IMR-90 (cell line): ENCODE measurements around the gene CREBL2.

Experiments used
- CTCF ChIP-seq: conservative IDR thresholded peaks from 2 replicates; pipeline ENCODE4 v1.5.1; 2012; ENCODE audit warnings: mild to moderate bottlenecking, low read depth, low read length, improper control_type of control experiment
- POLR2A ChIP-seq: IDR thresholded peaks from 2 replicates; pipeline ENCODE4 v1.6.1; 2012; ENCODE audit warnings: mild to moderate bottlenecking, low read depth, low read length

GRCh38 chr12:12586879-12587675 lies 24.6 kb upstream of the CREBL2 start:
- TF ChIP-seq CTCF: no peak
- TF ChIP-seq POLR2A: no peak
